ENCODE data around the gene CNTNAP2. TPM values are rescaled to one million over a fixed set of nuclear protein-coding genes. Genes with fewer than 3 reads are reported as not detected.

CNTNAP2 gene
- total and polyA plus RNA-seq, 11 donors: 0.01 to 2.6 (median 0.31) TPM; not detected in 3

DNA sequence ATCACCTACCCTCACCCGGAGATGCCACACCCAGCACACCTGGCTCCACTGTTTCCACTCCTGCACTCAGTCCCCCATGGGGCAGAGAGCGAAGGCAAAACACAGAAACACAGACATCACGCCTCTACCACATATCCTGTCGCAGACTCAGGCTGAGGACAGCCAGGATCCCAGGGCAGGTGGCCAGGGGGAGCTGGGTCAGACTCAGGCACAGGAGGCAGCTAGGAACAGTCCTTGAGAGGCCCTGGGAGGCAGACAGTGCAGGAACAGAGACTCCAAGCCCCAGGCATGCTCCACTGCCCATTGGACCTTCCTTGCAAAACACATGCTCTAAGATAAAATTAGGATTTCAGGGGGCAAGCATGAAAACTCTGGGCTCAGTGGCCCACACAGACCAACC, 2319.5 kb downstream of the CNTNAP2 start:
- Histone ChIP-seq H3K4me1 (no peaks in the 10 kb centered on the region), H3K9me3 (no peaks in the 10 kb centered on the region), H3K27me3 (peaks cover 0 to 15% (median 0%) of the 10 kb centered on the region in 9 donors), H3K4me3 (no peak overlapping the region), H3K27ac (no peak overlapping the region), H3K36me3 (no peaks in the 10 kb centered on the region)
- DNase-seq: no peak
- no peak for ATAC-seq
- intact Hi-C loops (cut with DNase I): no loop called here
- WGBS, 4 donors: 66 to 96% (median 74%) methylated on average over 3 to 4 of the region's 4 CpGs
- no peak for TF ChIP-seq POLR2A (IDR thresholded peaks at IDR 0.05)
- TF ChIP-seq, protein P1, sequence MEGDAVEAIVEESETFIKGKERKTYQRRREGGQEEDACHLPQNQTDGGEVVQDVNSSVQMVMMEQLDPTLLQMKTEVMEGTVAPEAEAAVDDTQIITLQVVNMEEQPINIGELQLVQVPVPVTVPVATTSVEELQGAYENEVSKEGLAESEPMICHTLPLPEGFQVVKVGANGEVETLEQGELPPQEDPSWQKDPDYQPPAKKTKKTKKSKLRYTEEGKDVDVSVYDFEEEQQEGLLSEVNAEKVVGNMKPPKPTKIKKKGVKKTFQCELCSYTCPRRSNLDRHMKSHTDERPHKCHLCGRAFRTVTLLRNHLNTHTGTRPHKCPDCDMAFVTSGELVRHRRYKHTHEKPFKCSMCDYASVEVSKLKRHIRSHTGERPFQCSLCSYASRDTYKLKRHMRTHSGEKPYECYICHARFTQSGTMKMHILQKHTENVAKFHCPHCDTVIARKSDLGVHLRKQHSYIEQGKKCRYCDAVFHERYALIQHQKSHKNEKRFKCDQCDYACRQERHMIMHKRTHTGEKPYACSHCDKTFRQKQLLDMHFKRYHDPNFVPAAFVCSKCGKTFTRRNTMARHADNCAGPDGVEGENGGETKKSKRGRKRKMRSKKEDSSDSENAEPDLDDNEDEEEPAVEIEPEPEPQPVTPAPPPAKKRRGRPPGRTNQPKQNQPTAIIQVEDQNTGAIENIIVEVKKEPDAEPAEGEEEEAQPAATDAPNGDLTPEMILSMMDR (IDR thresholded peaks at IDR 0.05): no peak

DNA sequence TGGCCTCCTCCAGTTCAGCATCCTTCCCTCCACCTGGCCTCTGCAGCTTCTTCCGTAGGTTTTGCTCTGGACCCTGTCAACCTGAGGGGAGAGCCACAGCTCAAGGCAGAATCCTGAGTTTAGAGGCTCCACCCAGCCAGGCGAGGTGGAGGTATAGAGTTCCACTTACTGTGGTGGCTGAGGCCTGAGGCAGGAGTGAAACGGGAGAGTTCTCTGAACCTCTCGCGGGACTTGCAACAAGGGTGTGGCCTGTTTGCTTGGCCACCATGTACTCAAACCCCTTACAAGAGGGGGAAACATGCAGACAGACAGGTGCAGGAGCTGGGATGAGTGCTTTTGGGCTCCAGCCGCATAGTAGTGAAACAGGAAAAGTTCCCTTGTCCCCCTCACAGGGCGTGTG, 2320.0 kb downstream of the CNTNAP2 start:
- DNase-seq (no peak), ATAC-seq (no peak)
- WGBS, 4 donors: 65 to 80% (median 70%) methylated on average over 7 of the region's 7 CpGs
- H3K27ac ChIP-seq: no peak overlapping the region
- no peak overlapping the region for H3K4me3 ChIP-seq
- TF ChIP-seq, protein P1 (IDR thresholded peaks at IDR 0.05): no peak
- TF ChIP-seq POLR2A (IDR thresholded peaks at IDR 0.05): no peak
- H3K27me3 ChIP-seq: peaks cover 0 to 15% (median 0%) of the 10 kb centered on the region in 9 donors
- no peaks in the 10 kb centered on the region for H3K36me3 ChIP-seq
- no peaks in the 10 kb centered on the region for H3K4me1 ChIP-seq
- intact Hi-C loops (cut with DNase I): no loop called here
- H3K9me3 ChIP-seq: no peaks in the 10 kb centered on the region

DNA sequence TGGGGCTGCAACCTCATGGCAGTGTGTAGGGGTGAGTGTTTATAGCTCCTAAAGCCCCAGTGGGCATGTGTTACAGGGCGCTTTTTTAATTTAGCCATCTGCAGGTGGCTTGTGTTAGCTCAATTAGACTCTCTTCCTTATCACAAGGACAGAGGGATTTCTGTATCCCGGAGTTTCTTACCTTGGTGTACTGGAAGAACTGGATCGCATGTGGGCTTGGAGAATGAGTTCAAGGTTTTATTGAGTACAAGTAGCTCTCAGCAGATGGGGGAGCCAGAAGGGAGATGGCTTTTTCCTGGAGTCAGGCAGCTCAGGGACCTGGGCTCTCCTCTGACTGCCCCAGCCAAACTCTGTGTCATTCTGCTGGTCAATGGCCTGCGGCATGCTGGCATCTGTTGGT, 2320.4 kb downstream of the CNTNAP2 start:
- TF ChIP-seq, protein P1 (IDR thresholded peaks at IDR 0.05): no peak
- no peak for TF ChIP-seq POLR2A (IDR thresholded peaks at IDR 0.05)
- H3K27me3 ChIP-seq: peaks cover 0 to 15% (median 0%) of the 10 kb centered on the region in 9 donors
- intact Hi-C loops (cut with DNase I): no loop called here
- ATAC-seq (no peak), DNase-seq (no peak)
- H3K36me3 ChIP-seq: no peaks in the 10 kb centered on the region
- H3K4me3 ChIP-seq: no peak overlapping the region
- no peaks in the 10 kb centered on the region for H3K9me3 ChIP-seq
- 87 to 94% (median 91%) methylated on average over 4 of the region's 4 CpGs for WGBS, 4 donors
- no peaks in the 10 kb centered on the region for H3K4me1 ChIP-seq
- no peak overlapping the region for H3K27ac ChIP-seq

DNA sequence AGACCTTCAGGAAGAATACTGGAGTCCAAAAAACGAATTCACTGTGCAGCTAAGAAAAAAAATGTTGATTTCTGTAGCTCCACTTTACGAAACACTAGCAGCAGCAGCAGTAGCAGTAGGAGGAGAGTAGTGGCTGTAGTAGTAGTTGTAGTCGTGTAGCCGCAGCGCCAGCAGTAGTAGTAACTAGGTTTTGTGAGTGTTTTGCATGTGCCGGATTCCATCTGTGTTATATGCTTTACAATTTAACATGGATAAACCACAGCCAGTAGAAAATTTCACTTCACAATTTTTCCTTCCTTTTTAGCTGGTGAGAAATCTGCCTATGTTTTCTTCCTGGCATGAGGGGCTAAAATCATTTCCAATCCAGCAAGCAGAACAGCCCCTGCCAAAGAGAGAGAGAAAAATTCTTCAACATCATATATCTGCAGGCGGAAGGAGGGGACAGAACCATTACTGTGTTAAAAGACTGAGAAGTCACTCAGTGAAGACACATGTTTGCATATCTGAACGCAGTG, 2325.6 kb downstream of the CNTNAP2 start:
- WGBS, 4 donors: 79 to 86% (median 84%) methylated on average over 8 of the region's 8 CpGs
- peaks cover 0 to 18% (median 3%) of the 10 kb centered on the region in 12 donors for H3K9me3 ChIP-seq
- TF ChIP-seq, protein P1 (IDR thresholded peaks at IDR 0.05): no peak
- no peak for TF ChIP-seq POLR2A (IDR thresholded peaks at IDR 0.05)
- no peak for ATAC-seq
- H3K4me3 ChIP-seq: no peak overlapping the region
- intact Hi-C loops (cut with DNase I): no loop called here
- peaks cover 0 to 8% (median 0%) of the 10 kb centered on the region in 9 donors for H3K27me3 ChIP-seq
- no peak overlapping the region for H3K27ac ChIP-seq
- H3K4me1 ChIP-seq: no peaks in the 10 kb centered on the region
- H3K36me3 ChIP-seq: no peaks in the 10 kb centered on the region
- no peak for DNase-seq

Data from heart left ventricle (tissue), 16 donors.